Testis (tissue), 3 donors: ENCODE data around the gene ALDOA. TPM values are rescaled to one million over a fixed set of nuclear protein-coding genes. Genes with fewer than 3 reads are reported as not detected.

ENCODE experiments used
- DNase-seq: peaks from one replicate; pipeline ENCODE4 v3.0.0-alpha.2; 2019
- H3K27ac ChIP-seq, 2 donors: fragments of 200-600 bp; sonication (generic); one replicate each; pipeline ENCODE4 v1.5.1; 2019
- H3K27me3 ChIP-seq: fragments of 200-600 bp; sonication (generic); one replicate; pipeline ENCODE4 v1.5.1; 2019
- H3K36me3 ChIP-seq: fragments of 200-600 bp; sonication (generic); one replicate; pipeline ENCODE4 v1.5.1; 2017; ENCODE audit warnings: low read depth; ENCODE audit errors: missing control alignments
- H3K4me1 ChIP-seq: fragments of 200-600 bp; sonication (generic); one replicate; pipeline ENCODE4 v1.5.1; 2019
- H3K4me3 ChIP-seq, 2 donors: fragments of 200-600 bp; sonication (generic); one replicate each; pipeline ENCODE4 v1.5.1; 2017 to 2019
- H3K9me3 ChIP-seq: fragments of 200-600 bp; sonication (generic); one replicate; pipeline ENCODE4 v1.5.1; 2017
- CTCF ChIP-seq, 3 experiments: fragments of 450-650 bp in 2 of 3; fragments of 200-600 bp in 1 of 3; sonication (generic) in 1 of 3; IDR thresholded peaks; one replicate each; pipeline ENCODE4 v1.5.1; 2016 to 2019; ENCODE audit warnings: antibody characterized with exemption in 3 of 3, mild to moderate bottlenecking in 2 of 3, moderate library complexity in 1 of 3
- POLR2A ChIP-seq: fragments of 450-650 bp; IDR thresholded peaks from one replicate; pipeline ENCODE4 v1.6.1; 2017; ENCODE audit warnings: antibody characterized with exemption, mild to moderate bottlenecking, moderate library complexity
- WGBS, 2 donors: methylation state at CpG; one replicate each; pipeline ENCODE4 v1.1.5; 2018; 5-methylcytosine and 5-hydroxymethylcytosine counted together
- intact Hi-C: fragments of 100-400 bp; cut with DNase I; formaldehyde crosslinking; loops from one replicate; pipeline ENCODE4 v1.15.1; 2023; ENCODE audit warnings: low total_unique reads
- polyA plus RNA-seq: library from polyadenylated mRNA; stranded (reverse); fragments of 350-450 nt; fragmentation: Illumina TruSeq; extraction: RNeasy Lipid Tissue Mini Kit (QIAGEN cat#74804); gene quantifications from one replicate; pipeline ENCODE4 v1.2.3, GENCODE V29; 2014; ENCODE audit warnings: low read depth, low replicate concordance; ENCODE audit not compliant: insufficient read depth
- total RNA-seq, 2 donors: library from RNA; depleted of rRNA; stranded (reverse); fragments of >200 nt; gene quantifications; one replicate each; pipeline ENCODE4 v1.2.3, GENCODE V29; 2016

ALDOA gene
- total and polyA plus RNA-seq, 3 donors from 2014 or later, result 373 to 521 (median 467) TPM

DNA sequence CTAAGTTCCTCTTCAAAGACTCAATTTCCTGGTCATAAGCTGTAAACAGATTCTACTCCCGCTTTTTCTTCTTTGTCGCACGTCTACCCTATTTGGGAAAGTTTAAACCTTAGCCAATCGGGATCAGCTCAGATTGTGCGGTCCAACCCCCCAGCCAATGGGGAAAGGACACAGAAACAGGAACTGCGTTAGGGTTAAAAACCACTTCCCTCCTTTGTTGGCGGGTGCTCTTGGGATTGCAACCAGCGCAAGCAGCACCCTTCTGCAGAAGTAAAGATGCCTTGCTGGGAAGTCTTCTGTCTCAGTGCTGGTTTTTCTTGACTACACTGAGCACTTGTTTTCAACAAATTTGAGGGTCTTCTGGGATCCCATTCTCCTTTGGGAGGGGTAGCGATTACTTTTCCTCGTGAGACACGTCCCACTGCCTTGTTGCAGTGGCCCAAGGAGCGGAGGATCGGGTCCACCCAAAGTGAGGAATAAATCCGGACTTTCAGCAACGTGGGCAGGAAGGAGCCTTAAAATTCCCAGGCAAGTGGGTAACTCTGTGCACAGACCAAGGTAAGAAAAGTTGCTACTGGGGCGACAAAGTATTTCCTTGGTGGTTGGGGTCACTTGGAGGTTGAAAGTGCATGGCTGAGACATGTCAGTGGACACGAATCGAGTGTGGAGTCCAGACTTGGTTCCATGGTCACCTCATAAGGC, 31.5 kb downstream of the ALDOA start:
- H3K36me3 ChIP-seq, result no peaks in the 10 kb centered on the region
- WGBS, 2 donors, result 70 to 81% methylated on average over 18 of the region's 18 CpGs
- H3K27me3 ChIP-seq, result no peaks in the 10 kb centered on the region
- intact Hi-C loops, result no loop called here
- H3K9me3 ChIP-seq, result no peaks in the 10 kb centered on the region
- H3K4me3 ChIP-seq, result peak overlapping the region; percentile 81 to 82
- peak overlapping the region in 1 of 2 donors; percentile 95 for H3K27ac ChIP-seq
- DNase-seq, result no peak
- peaks cover 21% of the 10 kb centered on the region for H3K4me1 ChIP-seq
- TF ChIP-seq POLR2A (no peak), CTCF (IDR thresholded peaks at IDR 0.05) (no peak)

DNA sequence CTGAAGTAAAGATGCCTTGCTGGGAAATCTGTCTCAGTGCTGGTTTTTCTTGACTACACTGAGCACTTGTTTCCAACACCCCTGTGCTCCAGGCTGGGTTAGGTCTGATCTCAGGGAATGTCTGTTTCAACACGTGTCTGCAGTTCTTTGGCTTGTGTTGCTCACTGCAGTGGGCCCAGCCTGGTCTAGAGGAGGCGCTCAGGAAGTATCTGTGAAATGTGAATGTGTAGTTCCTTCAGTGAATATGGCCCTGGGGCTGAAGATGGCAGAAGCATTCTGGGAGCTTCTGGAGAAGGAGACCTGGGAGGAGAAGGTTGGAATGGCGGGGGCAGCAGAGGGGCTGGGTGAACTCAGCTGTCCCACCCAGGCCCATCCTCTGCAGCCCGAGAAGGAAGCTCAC, 38.5 kb downstream of the ALDOA start:
- intact Hi-C loops, result no loop called here
- 82 to 92% methylated on average over 4 of the region's 4 CpGs for WGBS, 2 donors
- Histone ChIP-seq H3K4me1 (no peaks in the 10 kb centered on the region), H3K9me3 (no peaks in the 10 kb centered on the region), H3K27ac (no peak overlapping the region), H3K4me3 (no peak overlapping the region), H3K36me3 (no peaks in the 10 kb centered on the region), H3K27me3 (no peaks in the 10 kb centered on the region)
- no peak for DNase-seq
- TF ChIP-seq POLR2A (no peak), CTCF (IDR thresholded peaks at IDR 0.05) (no peak)

GRCh38 chr16:30104492-30104891, 38.9 kb downstream of the ALDOA start:
- Histone ChIP-seq H3K27me3 (no peaks in the 10 kb centered on the region), H3K27ac (no peak overlapping the region), H3K36me3 (no peaks in the 10 kb centered on the region), H3K4me1 (no peaks in the 10 kb centered on the region), H3K4me3 (no peak overlapping the region), H3K9me3 (no peaks in the 10 kb centered on the region)
- no peak for TF ChIP-seq POLR2A
- no peak for TF ChIP-seq CTCF (IDR thresholded peaks at IDR 0.05)
- intact Hi-C loops, result no loop called here
- DNase-seq, result no peak
- WGBS, 2 donors, result 81 to 86% methylated on average over 6 of the region's 6 CpGs

DNA sequence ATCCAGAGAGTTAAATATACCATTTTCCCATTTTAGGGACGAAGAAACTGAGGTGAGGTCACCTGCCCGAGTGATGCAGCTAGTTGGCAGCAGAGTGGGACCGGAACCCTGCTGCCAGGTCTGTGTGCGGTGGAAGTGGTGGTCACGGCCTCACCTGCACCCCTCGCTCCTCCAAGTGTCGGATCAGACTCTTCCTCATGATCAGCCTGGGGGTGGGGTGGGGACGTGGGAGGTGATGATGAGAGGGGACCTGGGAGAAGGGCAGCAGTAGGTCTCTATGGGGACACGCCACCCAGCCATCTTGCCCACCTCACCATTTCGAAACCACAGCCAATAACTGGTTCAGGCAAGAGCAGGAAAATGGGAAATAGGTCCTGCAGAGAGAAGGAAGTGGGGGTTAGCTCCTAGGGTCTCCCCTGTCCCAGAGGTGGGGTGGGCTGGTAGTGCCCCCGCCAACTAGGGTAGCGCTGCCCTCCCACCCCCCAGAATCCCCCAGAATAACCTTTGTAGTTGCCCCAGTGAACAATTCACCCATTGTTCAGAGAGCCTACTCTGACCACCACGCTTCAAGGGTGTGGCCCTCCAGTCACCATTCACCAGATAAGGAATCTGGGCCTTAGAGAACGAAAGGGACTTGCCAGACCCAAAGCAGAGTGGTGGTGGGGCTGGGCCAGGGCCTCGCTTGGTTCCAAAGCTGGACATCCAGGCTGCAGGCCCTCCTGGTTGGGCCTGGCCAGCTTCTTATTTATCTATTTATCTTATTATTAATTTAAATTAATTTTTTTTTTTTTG, 42.7 kb downstream of the ALDOA start:
- no peak for DNase-seq
- H3K27me3 ChIP-seq, result no peaks in the 10 kb centered on the region
- TF ChIP-seq POLR2A, result no peak
- TF ChIP-seq CTCF (IDR thresholded peaks at IDR 0.05), result no peak
- H3K4me1 ChIP-seq, result peaks cover 2% of the 10 kb centered on the region
- WGBS, 2 donors, result 87 to 92% methylated on average over 15 of the region's 15 CpGs
- H3K4me3 ChIP-seq, result no peak overlapping the region
- intact Hi-C loops, result no loop called here
- no peaks in the 10 kb centered on the region for H3K36me3 ChIP-seq
- no peak overlapping the region for H3K27ac ChIP-seq
- no peaks in the 10 kb centered on the region for H3K9me3 ChIP-seq
